ENCODE data around the gene LPAR2. TPM values are rescaled to one million over a fixed set of nuclear protein-coding genes. Genes with fewer than 3 reads are reported as not detected.

LPAR2 gene
- total and polyA plus RNA-seq, 7 experiments from 2014 or later, result 16.5 to 91.7 (median 70.8) TPM

- H3K4me3 ChIP-seq (ENCODE audit: low read length), result peak overlapping the region; percentile 96
- POLR2A ChIA-PET, result interaction anchor here (0.5 to 3.9 kb wide), 12 partner anchors 9 to 1532 kb away, joined by 3 to 20 read pairs (median 6); partner anchors contain the start of genes GMIP, ZNF253, ZNF506 and ZNF93
- DNase-seq, result no peak
These were observed 33.7 kb upstream of the LPAR2 start for GRCh38 chr19:19661675-19662251.

GRCh38 chr19:19661141-19661674 lies 33.2 kb upstream of the LPAR2 start:
- ChIA-PET CTCF (interaction anchor here (1.0 to 1.2 kb wide), 2 partner anchors 10 to 129 kb away, joined by 3 to 5 read pairs; no protein-coding TSS in a partner anchor), POLR2A (interaction anchor here (0.5 to 3.9 kb wide), 8 partner anchors 8 to 1532 kb away, joined by 3 to 20 read pairs (median 8); partner anchors contain the start of genes ZNF253 and ZNF506)
- Mint-ChIP-seq H3K4me1 (peaks cover 19 to 30% (median 25%) of the 10 kb centered on the region in 7 donors), H3K9me3 (no peaks in the 10 kb centered on the region), H3K36me3 (peaks cover 0 to 45% (median 11%) of the 10 kb centered on the region in 5 donors), H3K27ac (peak overlapping the region in 8 of 9 donors; percentile 81 to 99 (median 92)), H3K4me3 (peak overlapping the region in 9 of 10 donors; percentile 55 to 98 (median 93)), H3K27me3 (no peaks in the 10 kb centered on the region)
- ATAC-seq (no peak), DNase-seq (no peak)
- H3K4me3 ChIP-seq (ENCODE audit: low read length), result no peak overlapping the region
- no peaks in the 10 kb centered on the region for H3K27me3 ChIP-seq (ENCODE audit: control insufficient read depth in 2 of 2, insufficient read depth in 2 of 2, low read length in 2 of 2)
- intact Hi-C loops (cut with micrococcal nuclease), result loop anchor here (5.0 to 10.0 kb wide), 5 partner anchors 254 to 904 kb away; partner anchors contain the start of genes GATAD2A (in 1 of the 2), ZNF486 (in 1 of the 2), ZNF682 (in 1 of the 2) and ZNF737 (in 1 of the 2)
- H3K9me3 ChIP-seq (ENCODE audit: control insufficient read depth in 2 of 3, low read length in 3 of 3), result no peaks in the 10 kb centered on the region
- peaks cover 10 to 51% (median 14%) of the 10 kb centered on the region in 3 experiments for H3K36me3 ChIP-seq (ENCODE audit: control insufficient read depth in 2 of 3, insufficient read depth in 3 of 3, low read length in 3 of 3)
- H3K4me1 ChIP-seq (ENCODE audit: control insufficient read depth in 2 of 2, insufficient read depth in 2 of 2, low read length in 2 of 2), result peaks cover 17 to 23% of the 10 kb centered on the region in 2 donors
- H3K27ac ChIP-seq (ENCODE audit: low read depth, low read length), result no peak overlapping the region

More at GRCh38 chr19:19661675-19662251, 33.7 kb upstream of the LPAR2 start:
- peak overlapping the region; percentile 79 to 98 (median 93) for H3K4me3 Mint-ChIP-seq
- Histone ChIP-seq H3K4me1 (ENCODE audit: control insufficient read depth in 2 of 2, insufficient read depth in 2 of 2, low read length in 2 of 2) (peaks cover 19 to 23% of the 10 kb centered on the region in 2 donors), H3K27ac (ENCODE audit: low read depth, low read length) (no peak overlapping the region), H3K9me3 (ENCODE audit: control insufficient read depth in 2 of 3, low read length in 3 of 3) (no peaks in the 10 kb centered on the region), H3K36me3 (ENCODE audit: control insufficient read depth in 2 of 3, insufficient read depth in 3 of 3, low read length in 3 of 3) (peaks cover 6 to 46% (median 11%) of the 10 kb centered on the region in 3 experiments), H3K27me3 (ENCODE audit: control insufficient read depth in 2 of 2, insufficient read depth in 2 of 2, low read length in 2 of 2) (no peaks in the 10 kb centered on the region)
- H3K4me1 Mint-ChIP-seq, result peaks cover 19 to 31% (median 25%) of the 10 kb centered on the region in 7 donors
- intact Hi-C loops (cut with micrococcal nuclease), result loop anchor here (2.0 to 10.0 kb wide), 9 partner anchors 33 to 903 kb away; partner anchors contain the start of genes BORCS8 (in 1 of the 2), GATAD2A (in 1 of the 2), LPAR2 (in 1 of the 2) and PBX4 (in 1 of the 2)
- no peak for ATAC-seq
- CTCF ChIA-PET, result interaction anchor here (1.0 to 1.2 kb wide), 2 partner anchors 11 to 130 kb away, joined by 3 to 5 read pairs; no protein-coding TSS in a partner anchor
- peak overlapping the region; percentile 86 to 99 (median 94) for H3K27ac Mint-ChIP-seq
- H3K36me3 Mint-ChIP-seq, result peaks cover 0 to 42% (median 11%) of the 10 kb centered on the region in 5 donors
- H3K9me3 Mint-ChIP-seq, result peaks cover 0 to under 1% (median 0%) of the 10 kb centered on the region in 11 donors
- no peaks in the 10 kb centered on the region for H3K27me3 Mint-ChIP-seq

- intact Hi-C loops (cut with micrococcal nuclease), result loop anchor here (5.0 to 10.0 kb wide), 5 partner anchors 252 to 905 kb away; partner anchors contain the start of genes GATAD2A (in 1 of the 2), ZNF486 (in 1 of the 2), ZNF682 (in 1 of the 2) and ZNF737 (in 1 of the 2)
- Histone ChIP-seq H3K27ac (ENCODE audit: low read depth, low read length) (no peak overlapping the region), H3K36me3 (ENCODE audit: control insufficient read depth in 2 of 3, insufficient read depth in 3 of 3, low read length in 3 of 3) (peaks cover 17 to 66% (median 25%) of the 10 kb centered on the region in 3 experiments), H3K4me3 (ENCODE audit: low read length) (no peak overlapping the region), H3K4me1 (ENCODE audit: control insufficient read depth in 2 of 2, insufficient read depth in 2 of 2, low read length in 2 of 2) (peaks cover 17 to 23% of the 10 kb centered on the region in 2 donors), H3K27me3 (ENCODE audit: control insufficient read depth in 2 of 2, insufficient read depth in 2 of 2, low read length in 2 of 2) (no peaks in the 10 kb centered on the region), H3K9me3 (ENCODE audit: control insufficient read depth in 2 of 3, low read length in 3 of 3) (no peaks in the 10 kb centered on the region)
- Mint-ChIP-seq H3K4me1 (peaks cover 20 to 30% (median 25%) of the 10 kb centered on the region in 7 donors), H3K9me3 (no peaks in the 10 kb centered on the region), H3K27me3 (no peaks in the 10 kb centered on the region), H3K4me3 (peak overlapping the region in 1 of 10 donors; percentile 45), H3K36me3 (peaks cover 0 to 41% (median 11%) of the 10 kb centered on the region in 5 donors), H3K27ac (peak overlapping the region in 1 of 9 donors; percentile 41)
- DNase-seq (no peak), ATAC-seq (no peak)
- CTCF ChIA-PET, result no interaction called here
- POLR2A ChIA-PET, result interaction anchor here (0.8 to 1.1 kb wide), 3 partner anchors 16 to 165 kb away, joined by 3 to 4 read pairs (median 3); partner anchors contain the start of gene ZNF14
These were observed 31.7 kb upstream of the LPAR2 start for GRCh38 chr19:19659646-19660245.

- POLR2A ChIA-PET, result interaction anchor here (0.9 to 1.5 kb wide), 2 partner anchors 11 to 12 kb away, joined by 3 to 5 read pairs; partner anchors contain the start of gene ZNF101
- H3K36me3 Mint-ChIP-seq, result peaks cover 5 to 41% (median 17%) of the 10 kb centered on the region in 5 donors
- no peak overlapping the region for H3K4me3 ChIP-seq (ENCODE audit: low read length)
- intact Hi-C loops (cut with micrococcal nuclease), result no loop called here
- H3K4me1 Mint-ChIP-seq, result peaks cover 13 to 20% (median 15%) of the 10 kb centered on the region in 7 donors
- CTCF ChIA-PET, result interaction anchor here (0.6 to 0.8 kb wide), 2 partner anchors 11 to 100 kb away, joined by 3 to 4 read pairs; no protein-coding TSS in a partner anchor
- H3K4me3 Mint-ChIP-seq, result no peak overlapping the region
- no peaks in the 10 kb centered on the region for H3K9me3 ChIP-seq (ENCODE audit: control insufficient read depth in 2 of 3, low read length in 3 of 3)
- peak overlapping the region in 2 of 9 donors; percentile 30 to 76 for H3K27ac Mint-ChIP-seq
- ATAC-seq, result no peak
- no peaks in the 10 kb centered on the region for H3K9me3 Mint-ChIP-seq
- DNase-seq, result no peak
- peaks cover 11 to 14% of the 10 kb centered on the region in 2 donors for H3K4me1 ChIP-seq (ENCODE audit: control insufficient read depth in 2 of 2, insufficient read depth in 2 of 2, low read length in 2 of 2)
- H3K36me3 ChIP-seq (ENCODE audit: control insufficient read depth in 2 of 3, insufficient read depth in 3 of 3, low read length in 3 of 3), result peaks cover 20 to 86% (median 30%) of the 10 kb centered on the region in 3 experiments
- H3K27me3 ChIP-seq (ENCODE audit: control insufficient read depth in 2 of 2, insufficient read depth in 2 of 2, low read length in 2 of 2), result no peaks in the 10 kb centered on the region
- no peaks in the 10 kb centered on the region for H3K27me3 Mint-ChIP-seq
- H3K27ac ChIP-seq (ENCODE audit: low read depth, low read length), result no peak overlapping the region
These were observed 29.4 kb upstream of the LPAR2 start for GRCh38 chr19:19657397-19657783.

- POLR2A ChIA-PET, result interaction anchor here (1.5 kb wide), 2 partner anchors 12 to 13 kb away, joined by 5 to 6 read pairs; partner anchors contain the start of gene GMIP
- DNase-seq (no peak), ATAC-seq (no peak)
- intact Hi-C loops (cut with micrococcal nuclease), result no loop called here
- no peak overlapping the region for H3K27ac Mint-ChIP-seq
- H3K36me3 Mint-ChIP-seq, result peaks cover 5 to 43% (median 20%) of the 10 kb centered on the region in 5 donors
- H3K4me1 Mint-ChIP-seq, result peaks cover 7 to 14% (median 9%) of the 10 kb centered on the region in 7 donors
- H3K36me3 ChIP-seq (ENCODE audit: control insufficient read depth in 2 of 3, insufficient read depth in 3 of 3, low read length in 3 of 3), result peaks cover 21 to 91% (median 32%) of the 10 kb centered on the region in 3 experiments
- H3K27ac ChIP-seq (ENCODE audit: low read depth, low read length), result no peak overlapping the region
- peak overlapping the region in 1 of 10 donors; percentile 7 for H3K4me3 Mint-ChIP-seq
- CTCF ChIA-PET, result interaction anchor here (0.6 to 0.8 kb wide), 2 partner anchors 11 to 100 kb away, joined by 3 to 4 read pairs; no protein-coding TSS in a partner anchor
- no peaks in the 10 kb centered on the region for H3K9me3 ChIP-seq (ENCODE audit: control insufficient read depth in 2 of 3, low read length in 3 of 3)
- peaks cover 4 to 7% of the 10 kb centered on the region in 2 donors for H3K4me1 ChIP-seq (ENCODE audit: control insufficient read depth in 2 of 2, insufficient read depth in 2 of 2, low read length in 2 of 2)
- H3K9me3 Mint-ChIP-seq, result no peaks in the 10 kb centered on the region
- no peak overlapping the region for H3K4me3 ChIP-seq (ENCODE audit: low read length)
- no peaks in the 10 kb centered on the region for H3K27me3 ChIP-seq (ENCODE audit: control insufficient read depth in 2 of 2, insufficient read depth in 2 of 2, low read length in 2 of 2)
- H3K27me3 Mint-ChIP-seq, result no peaks in the 10 kb centered on the region
These were observed 28.7 kb upstream of the LPAR2 start for GRCh38 chr19:19656451-19657396.

All from naive thymus-derived CD4-positive, alpha-beta T cell (primary cell).